Uterus (tissue), 4 donors: ENCODE measurements around the gene SCAF8. TPM values are rescaled to one million over a fixed set of nuclear protein-coding genes. Genes with fewer than 3 reads are reported as not detected.

Experiments
- DNase-seq, 2 donors: peaks; one replicate each; pipeline ENCODE4 v3.0.0-alpha.2; 2019 to 2020
- H3K27ac ChIP-seq, 2 donors: fragments of 200-600 bp; sonication (generic); 1 replicate in 1 of 2; 2 replicates in 1 of 2; pipeline ENCODE4 v1.5.1; 2016 to 2018
- H3K27me3 ChIP-seq, 2 donors: fragments of 200-600 bp; sonication (generic); one replicate each; pipeline ENCODE4 v1.5.1; 2018 to 2019; ENCODE audit warnings: control low read depth in 1 of 2
- H3K36me3 ChIP-seq, 2 donors: fragments of 200-600 bp; sonication (generic); one replicate each; pipeline ENCODE4 v1.5.1; 2019; ENCODE audit warnings: control low read depth in 1 of 2
- H3K4me1 ChIP-seq, 2 donors: fragments of 200-600 bp; sonication (generic); one replicate each; pipeline ENCODE4 v1.5.1; 2018 to 2019; ENCODE audit warnings: control low read depth in 1 of 2
- H3K4me3 ChIP-seq, 2 donors: fragments of 200-600 bp; sonication (generic); 1 replicate in 1 of 2; 2 replicates in 1 of 2; pipeline ENCODE4 v1.5.1; 2018 to 2019; ENCODE audit warnings: mild to moderate bottlenecking in 1 of 2
- H3K9me3 ChIP-seq, 2 donors: fragments of 200-600 bp; sonication (generic); one replicate each; pipeline ENCODE4 v1.5.1; 2019; ENCODE audit warnings: control low read depth in 1 of 2
- POLR2A ChIP-seq, 2 donors: fragments of 450-650 bp; IDR thresholded peaks; one replicate each; pipeline ENCODE4 v1.6.1; 2016; ENCODE audit warnings: antibody characterized with exemption in 2 of 2, mild to moderate bottlenecking in 1 of 2, moderate library complexity in 1 of 2
- intact Hi-C: fragments of 100-400 bp; cut with DNase I; formaldehyde crosslinking; loops from one replicate; pipeline ENCODE4 v1.15.1; 2023; ENCODE audit warnings: low total_unique reads
- total RNA-seq, 4 donors: library from RNA; depleted of rRNA in 3 of 4; stranded (reverse); fragments of >200 nt in 3 of 4; gene quantifications; one replicate each; pipeline versions ENCODE4 v1.1.0 to v1.2.4, GENCODE V29; 2014 to 2023
- TF ChIP-seq, protein P1 (sequence below), 4 experiments: fragments of 200-600 bp in 2 of 4; fragments of 450-650 bp in 2 of 4; sonication (generic) in 2 of 4; IDR thresholded peaks; one replicate each; pipeline ENCODE4 v1.5.1; 2016 to 2019; ENCODE audit warnings: antibody characterized with exemption in 4 of 4, mild to moderate bottlenecking in 2 of 4, moderate library complexity in 1 of 4
- donor health status: DM: yes; HTN: yes; CAD: no.

The SCAF8 gene
- total RNA-seq, 4 donors from 2014 or later, result 28.7 to 85.9 (median 53.8) TPM

DNA sequence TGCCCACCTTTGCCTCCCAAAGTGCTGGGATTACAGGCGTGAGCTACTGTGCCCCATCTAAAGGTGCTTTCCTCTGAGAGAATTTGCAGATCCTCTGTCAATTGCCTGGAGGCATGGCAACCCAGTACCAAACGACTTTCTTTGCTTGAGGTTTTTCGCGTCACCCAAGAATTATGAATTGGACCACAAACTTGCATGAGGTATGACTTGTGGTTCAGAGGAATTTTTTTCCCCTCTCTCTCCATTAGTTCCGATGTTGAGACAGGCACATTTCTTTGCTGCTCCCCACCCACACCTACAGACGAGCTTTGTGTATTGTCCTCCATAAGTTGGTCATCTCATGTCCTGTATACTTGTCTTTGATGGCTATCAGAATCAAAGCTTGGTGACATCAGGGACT is 11.8 kb upstream of the SCAF8 start:
- H3K36me3 ChIP-seq, result no peaks in the 10 kb centered on the region
- intact Hi-C loops, result no loop called here
- H3K4me3 ChIP-seq, result no peak overlapping the region
- H3K27ac ChIP-seq, result no peak overlapping the region
- DNase-seq, result no peak
- no peaks in the 10 kb centered on the region for H3K4me1 ChIP-seq
- TF ChIP-seq, protein P1, sequence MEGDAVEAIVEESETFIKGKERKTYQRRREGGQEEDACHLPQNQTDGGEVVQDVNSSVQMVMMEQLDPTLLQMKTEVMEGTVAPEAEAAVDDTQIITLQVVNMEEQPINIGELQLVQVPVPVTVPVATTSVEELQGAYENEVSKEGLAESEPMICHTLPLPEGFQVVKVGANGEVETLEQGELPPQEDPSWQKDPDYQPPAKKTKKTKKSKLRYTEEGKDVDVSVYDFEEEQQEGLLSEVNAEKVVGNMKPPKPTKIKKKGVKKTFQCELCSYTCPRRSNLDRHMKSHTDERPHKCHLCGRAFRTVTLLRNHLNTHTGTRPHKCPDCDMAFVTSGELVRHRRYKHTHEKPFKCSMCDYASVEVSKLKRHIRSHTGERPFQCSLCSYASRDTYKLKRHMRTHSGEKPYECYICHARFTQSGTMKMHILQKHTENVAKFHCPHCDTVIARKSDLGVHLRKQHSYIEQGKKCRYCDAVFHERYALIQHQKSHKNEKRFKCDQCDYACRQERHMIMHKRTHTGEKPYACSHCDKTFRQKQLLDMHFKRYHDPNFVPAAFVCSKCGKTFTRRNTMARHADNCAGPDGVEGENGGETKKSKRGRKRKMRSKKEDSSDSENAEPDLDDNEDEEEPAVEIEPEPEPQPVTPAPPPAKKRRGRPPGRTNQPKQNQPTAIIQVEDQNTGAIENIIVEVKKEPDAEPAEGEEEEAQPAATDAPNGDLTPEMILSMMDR (IDR thresholded peaks at IDR 0.05), result no peak
- no peak for TF ChIP-seq POLR2A (IDR thresholded peaks at IDR 0.05)
- H3K9me3 ChIP-seq, result peaks cover 0 to 7% of the 10 kb centered on the region in 2 donors
- no peaks in the 10 kb centered on the region for H3K27me3 ChIP-seq

DNA sequence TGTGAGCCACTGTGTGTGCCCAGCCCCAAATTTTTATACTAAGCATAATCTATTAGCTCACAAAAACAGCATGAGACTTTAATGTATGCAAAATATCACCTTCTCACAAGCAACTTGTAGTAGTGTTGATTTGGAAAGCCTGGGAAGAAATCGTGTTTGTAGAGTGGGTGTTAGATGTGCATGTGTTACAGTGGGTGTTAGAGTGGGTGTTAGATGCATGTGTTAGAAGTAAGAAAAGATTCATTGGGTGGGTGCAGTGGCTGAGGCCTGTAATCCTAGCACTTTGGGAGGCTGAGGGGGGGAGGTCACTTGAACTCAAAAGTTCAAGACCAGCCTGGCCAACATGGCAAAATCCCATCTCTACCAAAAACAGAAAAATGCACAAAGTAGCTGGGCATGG is 6.3 kb upstream of the SCAF8 start:
- Histone ChIP-seq H3K36me3 (no peaks in the 10 kb centered on the region), H3K27ac (no peak overlapping the region), H3K4me3 (no peak overlapping the region), H3K27me3 (no peaks in the 10 kb centered on the region), H3K9me3 (no peaks in the 10 kb centered on the region), H3K4me1 (no peaks in the 10 kb centered on the region)
- TF ChIP-seq, protein P1 (IDR thresholded peaks at IDR 0.05), result no peak
- TF ChIP-seq POLR2A (IDR thresholded peaks at IDR 0.05), result no peak
- DNase-seq, result no peak
- intact Hi-C loops, result no loop called here

DNA sequence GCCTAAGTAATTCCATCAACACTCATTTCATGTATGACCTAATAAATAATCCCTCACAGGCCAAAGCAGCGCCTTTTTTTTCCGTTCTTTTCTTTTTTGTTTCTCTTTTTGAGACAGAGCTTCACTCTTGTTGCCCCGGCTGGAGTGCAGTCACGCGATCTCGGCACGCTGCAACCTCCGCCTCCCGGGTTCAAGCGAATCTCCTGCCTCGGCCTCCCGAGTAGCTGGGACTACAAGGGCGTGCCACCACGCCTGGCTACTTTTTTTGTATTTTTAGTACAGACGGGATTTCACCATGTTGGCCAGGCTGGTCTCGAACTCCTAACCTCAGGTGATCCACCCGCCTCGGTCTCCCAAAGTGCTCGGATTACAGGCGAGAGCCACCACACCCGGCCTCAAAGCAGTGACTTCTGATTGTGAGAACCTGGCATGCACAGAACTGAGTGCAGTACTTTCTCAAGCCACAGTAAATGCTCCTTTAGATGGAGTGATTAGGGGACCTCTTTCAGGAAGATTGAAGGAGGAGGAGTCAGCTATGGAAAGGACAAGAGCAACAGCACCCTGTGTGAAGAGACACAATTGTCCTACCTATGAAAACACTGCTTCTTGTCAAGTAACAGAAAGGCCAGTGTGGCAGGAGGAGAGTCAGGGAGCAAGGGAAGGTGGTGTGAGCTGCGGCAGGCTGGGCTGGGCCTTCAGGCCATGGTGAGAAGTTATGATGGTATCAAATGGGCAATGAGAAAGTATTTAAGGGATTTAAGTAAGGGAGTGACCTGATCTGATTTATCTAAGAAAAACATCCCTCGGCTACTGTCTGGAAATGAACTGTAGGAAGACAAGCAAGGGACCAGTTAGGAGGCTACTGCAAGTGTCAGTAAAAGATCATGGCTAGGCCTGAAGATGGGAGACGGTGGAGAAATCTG is 1.7 kb upstream of the SCAF8 start:
- Histone ChIP-seq H3K27me3 (no peaks in the 10 kb centered on the region), H3K36me3 (no peaks in the 10 kb centered on the region), H3K4me1 (peaks cover 5 to 13% of the 10 kb centered on the region in 2 donors), H3K27ac (peak overlapping the region; percentile 99), H3K4me3 (no peak overlapping the region), H3K9me3 (no peaks in the 10 kb centered on the region)
- TF ChIP-seq, protein P1 (IDR thresholded peaks at IDR 0.05), result no peak
- no peak for TF ChIP-seq POLR2A (IDR thresholded peaks at IDR 0.05)
- intact Hi-C loops, result no loop called here
- no peak for DNase-seq

DNA sequence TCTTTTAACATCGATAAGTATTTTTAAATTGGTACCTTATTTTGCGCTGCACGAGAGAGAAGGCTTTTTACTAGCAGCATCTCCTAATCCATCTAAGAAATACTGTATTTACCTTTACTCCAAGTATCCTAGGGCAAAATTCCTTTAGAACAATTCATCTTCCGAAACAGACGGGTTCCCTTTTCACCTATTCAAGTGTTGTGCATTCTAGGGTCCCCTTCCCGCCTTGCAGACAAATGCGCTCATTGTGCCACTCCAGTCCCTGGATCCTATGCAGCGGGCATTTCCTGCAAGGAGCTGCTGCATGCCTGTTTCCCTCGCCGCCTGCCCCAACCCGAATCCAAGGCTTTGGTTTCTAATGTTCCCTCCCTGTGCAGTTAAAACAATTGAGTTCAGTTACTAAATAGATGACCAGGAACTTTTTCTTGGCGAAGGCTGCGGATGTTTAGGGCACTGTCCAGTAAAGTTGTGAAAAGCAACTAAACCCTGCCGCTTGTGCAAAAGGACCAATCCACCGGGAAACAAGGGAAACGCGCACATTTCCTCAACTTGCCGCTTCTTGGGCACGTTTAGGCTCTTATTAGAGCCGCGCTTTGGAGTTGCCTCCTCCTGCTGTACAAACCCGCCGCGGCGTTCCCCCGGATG is 556 bp upstream of the SCAF8 start:
- intact Hi-C loops, result no loop called here
- Histone ChIP-seq H3K27me3 (no peaks in the 10 kb centered on the region), H3K4me1 (peaks cover 5 to 17% of the 10 kb centered on the region in 2 donors), H3K9me3 (no peaks in the 10 kb centered on the region), H3K36me3 (peaks cover 0 to 2% of the 10 kb centered on the region in 2 donors), H3K4me3 (peak overlapping the region; percentile 69 to 96), H3K27ac (peak overlapping the region; percentile 99)
- DNase-seq, result peak in 1 of 2 donors; percentile 51
- TF ChIP-seq POLR2A (IDR thresholded peaks at IDR 0.05), result no peak
- TF ChIP-seq, protein P1 (IDR thresholded peaks at IDR 0.05), result no peak
